OCI-M1 (cell line): ENCODE results near the gene NFE2L2.
"Not testable (repeated sequence)": the region's sequence is repeated elsewhere in the genome, so short reads cannot be mapped to it uniquely, and the experiment has no call there.

Experiments
- DNase-seq: peaks from one replicate; lab custom pipeline; 2025; lab: John Stamatoyannopoulos, UW

NFE2L2 gene

DNA sequence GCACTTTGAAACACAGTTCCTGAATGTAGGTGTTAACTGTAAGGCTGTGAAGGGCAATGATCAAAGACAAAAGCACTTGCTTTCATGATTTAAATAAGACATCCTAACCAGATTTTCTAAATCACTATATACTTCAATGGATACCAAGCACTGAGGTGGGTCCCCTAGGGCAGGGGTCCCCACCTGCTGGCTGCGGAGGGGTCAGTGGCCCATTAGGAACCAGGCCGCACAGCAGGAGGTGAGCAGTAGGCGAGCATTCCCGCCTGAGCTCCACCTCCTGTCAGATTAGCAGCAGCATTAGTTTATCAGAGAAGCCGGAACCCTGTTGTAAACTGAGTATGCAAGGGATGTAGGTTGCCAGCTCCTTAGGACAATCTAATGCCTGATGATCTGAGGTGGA is 7.1 kb downstream of the NFE2L2 start:
- DNase-seq: no peak

DNA sequence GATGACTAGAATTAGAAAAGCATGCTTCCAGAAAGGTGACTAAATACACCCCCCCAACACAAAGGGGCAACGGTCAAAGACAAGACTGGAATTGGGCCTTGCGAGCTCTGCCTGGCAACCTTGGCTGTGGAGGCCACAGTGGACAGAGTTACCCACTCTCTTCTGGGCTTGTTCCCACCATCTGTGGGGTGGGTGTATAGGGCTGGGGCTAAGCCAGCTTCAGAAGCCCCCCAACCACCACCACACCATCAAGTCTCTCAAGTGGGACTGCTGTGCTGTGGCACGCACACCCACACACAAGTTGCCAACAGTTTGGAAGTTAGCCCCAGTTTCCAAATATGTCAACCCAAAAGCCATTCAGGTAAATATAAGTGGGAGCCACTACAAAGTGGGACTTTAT is 7.8 kb downstream of the NFE2L2 start:
- DNase-seq: no peak

DNA sequence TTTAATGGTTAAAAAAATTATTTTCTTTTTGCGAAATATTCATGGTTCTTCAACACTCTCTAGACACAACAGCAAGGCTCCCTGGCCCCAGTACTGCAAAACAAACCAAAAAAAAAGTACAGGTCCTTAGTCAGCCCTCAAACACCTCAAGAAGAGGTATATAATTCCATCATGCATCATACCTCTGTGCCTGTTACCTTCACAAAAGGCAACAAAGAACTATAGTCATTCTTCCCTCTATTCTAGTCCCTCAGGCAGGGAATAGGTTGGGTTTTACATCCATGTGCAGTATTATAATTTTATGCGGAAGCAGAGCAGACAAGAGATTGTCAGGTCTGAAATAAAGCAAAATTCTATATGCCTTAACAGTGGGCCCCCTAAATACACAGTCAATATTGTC is 8.5 kb downstream of the NFE2L2 start:
- no peak for DNase-seq

- no peak for DNase-seq
These were observed 9.3 kb downstream of the NFE2L2 start for GRCh38 chr2:177255227-177255601.

DNA sequence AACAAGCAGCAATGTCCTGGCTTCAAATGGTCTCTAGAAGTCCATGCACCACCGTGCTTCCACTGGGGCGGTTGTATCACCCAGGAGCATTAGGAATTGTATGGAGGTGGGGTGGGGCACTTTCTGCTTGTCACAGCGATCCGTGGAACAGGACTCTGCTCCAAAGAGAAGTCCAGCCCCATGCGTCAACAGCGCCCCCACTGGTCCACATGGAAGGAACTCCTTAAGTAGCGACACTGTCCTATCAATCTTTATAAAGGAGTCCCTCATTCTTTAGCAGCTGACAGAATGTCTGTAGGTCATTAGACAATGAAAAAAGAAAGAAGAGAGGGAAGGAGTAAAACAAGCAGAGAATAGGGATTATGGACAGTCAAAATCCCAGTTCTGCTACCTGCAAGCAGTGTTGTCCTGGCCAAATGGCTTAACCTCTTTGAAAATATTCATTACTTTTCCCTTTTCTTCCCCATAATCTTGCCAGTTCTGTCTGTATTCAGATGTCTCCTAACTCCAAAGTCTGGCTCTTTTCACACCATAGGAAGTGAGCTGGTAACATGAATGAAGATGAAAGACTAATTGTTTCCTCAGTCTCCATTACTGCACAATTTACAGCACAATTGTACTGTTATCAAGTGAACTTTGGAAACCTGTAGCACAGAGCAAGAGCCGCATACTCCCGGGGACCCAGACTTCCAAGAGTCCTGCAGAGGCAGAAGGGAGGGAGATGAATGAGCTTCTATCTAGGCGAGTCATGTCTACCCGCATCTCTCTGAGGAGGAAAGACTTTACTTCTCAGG is 9.9 kb downstream of the NFE2L2 start:
- DNase-seq: peak; percentile 60

DNA sequence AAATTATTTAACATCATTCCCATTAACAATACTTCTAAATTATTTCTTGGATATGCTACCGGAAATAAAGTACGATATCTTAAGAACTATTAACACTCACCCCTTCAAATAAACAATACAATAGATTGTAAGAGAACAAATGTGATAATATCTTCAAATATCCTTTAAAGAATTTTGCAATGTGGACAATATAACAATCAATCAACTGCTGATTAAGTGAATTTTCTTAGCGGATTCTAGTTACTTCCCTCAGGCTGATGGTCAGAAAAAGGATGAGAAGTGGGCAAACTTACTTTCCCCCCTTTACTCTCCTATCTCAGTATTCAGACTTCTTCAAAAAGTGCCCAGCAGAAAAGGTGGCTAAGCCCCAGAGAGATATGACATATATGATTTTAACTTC is 10.8 kb downstream of the NFE2L2 start:
- DNase-seq: no peak

GRCh38 chr2:177252808-177253531 is 11.6 kb downstream of the NFE2L2 start:
- peak; percentile 56 for DNase-seq

DNA sequence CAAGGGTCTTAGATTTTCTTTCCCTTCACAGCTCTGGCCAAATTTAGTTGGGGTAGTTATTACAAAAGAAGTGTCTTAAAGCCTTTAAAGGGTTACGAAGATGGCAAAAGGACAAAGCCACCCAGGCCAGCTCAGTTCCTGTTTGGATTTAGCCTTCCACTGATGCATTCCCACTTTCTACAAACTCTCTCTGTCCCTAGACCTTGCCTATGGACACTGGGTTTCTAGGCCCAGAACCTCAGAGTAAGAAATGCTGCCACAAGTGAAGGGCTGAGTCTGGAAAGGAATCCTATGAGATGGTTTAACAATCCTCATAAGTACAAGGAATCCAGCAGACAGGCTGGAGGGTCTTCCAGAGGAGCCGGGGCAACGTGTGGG is 13.4 kb downstream of the NFE2L2 start:
- no peak for DNase-seq

GRCh38 chr2:177250461-177250860 is 14.1 kb downstream of the NFE2L2 start:
- DNase-seq: no peak

DNA sequence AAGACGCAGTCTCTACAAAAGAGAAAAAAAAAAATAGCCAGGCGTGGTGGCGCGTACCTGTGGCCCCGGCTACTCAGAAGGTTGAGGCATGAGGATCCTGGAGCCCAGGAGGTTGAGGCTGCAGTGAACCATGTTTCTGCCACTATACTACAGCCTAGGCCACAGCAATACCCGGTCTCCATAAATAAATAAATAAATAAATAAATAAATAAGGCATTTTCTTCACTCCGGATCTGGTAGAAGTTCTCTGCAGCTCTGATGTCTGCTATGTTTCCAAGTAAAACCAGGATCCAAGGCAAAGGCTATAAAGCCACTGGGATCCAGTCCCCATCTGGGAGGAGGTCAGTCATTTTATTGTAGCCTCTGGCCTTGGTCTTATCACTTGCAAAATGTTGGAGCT is 15.5 kb downstream of the NFE2L2 start:
- no peak for DNase-seq

DNA sequence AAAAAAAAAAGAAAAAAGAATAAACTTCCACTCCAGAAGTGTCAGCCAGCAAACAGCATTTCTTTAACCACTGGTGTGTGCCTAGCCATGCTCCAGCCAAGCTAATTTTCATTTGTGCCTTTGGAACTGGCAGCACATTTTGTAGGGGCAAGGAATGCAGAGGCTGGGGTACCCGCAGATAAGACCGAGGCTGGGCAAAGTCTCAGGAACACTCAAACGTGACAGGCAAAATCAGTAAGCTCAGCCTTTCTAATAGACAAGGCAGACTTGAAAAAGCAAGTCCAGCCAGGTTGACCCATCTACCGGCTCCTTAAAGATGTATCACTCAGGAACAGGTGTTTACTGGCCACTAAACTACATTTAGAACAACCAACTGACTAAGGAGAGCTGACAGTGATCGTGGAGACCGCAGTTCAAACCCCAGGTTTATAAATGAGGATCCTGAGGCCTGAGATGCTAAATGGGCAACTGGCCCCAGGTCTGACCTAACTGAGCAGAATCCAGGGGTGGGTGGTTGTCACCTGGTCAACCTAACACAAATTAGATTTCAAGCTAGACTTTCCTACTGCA is 16.7 kb downstream of the NFE2L2 start:
- no peak for DNase-seq

- not testable (repeated sequence) for DNase-seq
These were observed 17.9 kb downstream of the NFE2L2 start for GRCh38 chr2:177246523-177247030.

DNA sequence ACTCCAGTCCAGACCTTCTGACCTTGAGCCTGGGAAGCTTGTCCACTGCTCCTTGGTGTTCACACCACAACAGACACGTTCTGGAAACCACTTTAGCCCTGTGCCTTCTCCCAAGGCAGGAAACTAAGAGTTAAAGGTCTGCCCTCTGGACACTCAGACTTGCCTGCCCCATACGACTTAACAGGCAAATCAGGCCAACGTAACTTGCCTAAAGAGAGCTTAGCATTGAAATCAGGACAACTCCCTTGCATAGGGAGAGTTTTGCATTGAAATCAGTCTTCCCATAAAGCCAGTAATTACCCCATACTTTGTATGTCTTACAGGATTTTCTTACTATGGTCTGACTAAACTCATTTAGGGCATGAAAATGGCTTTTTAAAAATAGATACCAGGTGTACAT is 18.5 kb downstream of the NFE2L2 start:
- no peak for DNase-seq

GRCh38 chr2:177245010-177245422 is 19.5 kb downstream of the NFE2L2 start:
- DNase-seq: peak; percentile 53

DNA sequence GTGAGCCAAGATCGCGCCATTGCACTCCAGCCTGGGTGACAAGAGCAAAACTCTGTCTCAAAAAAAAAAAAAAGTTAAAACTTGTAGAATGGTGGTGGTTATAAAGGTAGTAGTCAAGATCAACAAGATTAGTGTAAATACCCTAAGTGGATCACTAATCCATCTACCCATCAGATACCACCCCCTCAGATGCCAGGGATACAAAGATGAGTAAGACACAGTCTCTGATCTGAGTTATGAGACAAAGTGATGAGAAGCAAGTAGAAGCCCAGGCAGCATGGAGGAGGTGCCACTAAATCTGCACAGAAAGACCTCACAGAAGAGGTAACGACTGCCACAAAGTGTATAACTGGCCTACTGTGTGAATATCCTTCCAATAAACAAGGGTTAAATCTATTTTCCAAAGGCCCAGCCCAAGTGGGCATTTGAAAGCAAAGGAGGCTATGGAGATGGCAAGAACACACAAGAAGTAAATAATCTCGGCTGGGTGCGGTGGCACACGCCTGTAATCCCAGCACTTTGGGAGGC is 20.2 kb downstream of the NFE2L2 start:
- DNase-seq: no peak

DNA sequence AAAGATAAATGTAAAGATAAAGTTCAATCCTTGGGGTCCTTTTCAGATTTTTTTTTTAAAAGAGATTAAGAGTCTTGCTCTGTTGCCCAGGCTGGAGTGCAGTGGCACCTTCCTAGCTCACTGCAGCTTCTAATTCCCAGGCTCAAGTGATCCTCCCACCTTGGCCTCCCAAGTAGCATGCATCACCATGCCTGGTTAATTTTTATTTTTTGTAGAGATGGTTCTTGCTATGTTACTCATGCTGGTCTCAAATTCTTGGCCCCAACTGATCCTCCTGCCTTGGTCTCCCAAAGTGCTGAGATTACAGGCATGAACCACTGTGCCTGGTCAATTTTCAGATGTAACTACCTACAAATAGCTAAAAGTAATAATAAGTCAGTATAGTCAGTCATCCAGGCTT is 21.1 kb downstream of the NFE2L2 start:
- DNase-seq: no peak

DNA sequence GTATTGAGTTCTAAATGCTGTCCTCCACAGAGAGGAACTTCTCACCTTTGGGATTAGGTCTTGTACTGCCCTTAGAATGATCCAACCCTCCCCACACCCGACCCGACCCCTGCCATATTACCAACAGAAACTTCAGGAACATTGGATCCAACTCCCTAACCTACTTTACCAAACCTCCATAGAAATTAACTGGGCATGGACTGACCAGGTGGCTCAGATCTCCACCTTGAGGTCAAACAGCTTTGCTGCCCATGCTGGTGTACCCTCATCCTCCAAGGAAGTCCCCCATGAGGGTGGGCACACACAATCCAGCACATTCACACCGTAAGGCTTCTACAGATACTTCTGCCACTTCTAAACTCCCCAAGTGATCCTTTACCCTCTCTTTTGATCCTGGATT is 21.5 kb downstream of the NFE2L2 start:
- DNase-seq: no peak

DNA sequence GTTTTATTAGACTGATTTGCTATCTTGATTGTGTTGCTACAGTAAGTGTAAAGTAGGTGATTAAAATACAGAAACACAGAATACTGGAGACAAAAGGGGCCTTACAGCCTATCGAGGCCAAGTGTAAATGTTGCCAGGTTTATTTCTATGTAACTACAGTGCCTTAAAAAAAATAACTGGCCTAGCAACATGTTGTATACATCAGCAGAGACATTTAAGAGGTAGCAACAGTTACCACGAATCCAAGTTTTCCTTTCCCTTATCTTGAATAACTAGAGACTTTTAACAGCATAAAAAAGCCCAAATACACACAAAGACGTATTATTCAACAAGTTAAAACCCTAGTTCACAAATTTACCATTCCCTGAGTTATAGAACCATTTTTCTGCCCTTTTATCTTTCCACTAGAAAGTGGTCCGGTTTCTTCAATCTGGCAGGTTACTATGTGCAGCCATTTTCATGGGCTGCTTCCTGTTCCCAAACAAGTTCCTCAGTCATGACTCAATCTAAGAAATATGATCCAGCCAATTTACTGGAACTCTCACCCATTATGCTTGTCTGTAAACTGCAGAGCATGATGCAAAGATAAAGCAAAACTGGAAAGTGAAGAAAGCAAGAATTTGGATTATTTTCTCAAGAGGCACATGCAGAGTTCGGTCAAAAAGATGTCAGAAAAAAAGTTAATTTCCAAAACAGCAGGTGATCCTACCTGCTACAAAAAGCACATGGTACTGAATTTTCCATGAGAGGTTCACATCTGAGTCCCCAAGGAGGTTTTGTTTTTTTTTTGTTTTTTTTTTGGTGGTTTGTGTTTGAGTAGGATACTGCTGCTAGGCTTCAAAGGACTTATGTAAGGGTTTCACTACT is 22.2 kb downstream of the NFE2L2 start:
- peak; percentile 81 for DNase-seq

- DNase-seq: no peak
These were observed 22.8 kb downstream of the NFE2L2 start for GRCh38 chr2:177241711-177242120.

DNA sequence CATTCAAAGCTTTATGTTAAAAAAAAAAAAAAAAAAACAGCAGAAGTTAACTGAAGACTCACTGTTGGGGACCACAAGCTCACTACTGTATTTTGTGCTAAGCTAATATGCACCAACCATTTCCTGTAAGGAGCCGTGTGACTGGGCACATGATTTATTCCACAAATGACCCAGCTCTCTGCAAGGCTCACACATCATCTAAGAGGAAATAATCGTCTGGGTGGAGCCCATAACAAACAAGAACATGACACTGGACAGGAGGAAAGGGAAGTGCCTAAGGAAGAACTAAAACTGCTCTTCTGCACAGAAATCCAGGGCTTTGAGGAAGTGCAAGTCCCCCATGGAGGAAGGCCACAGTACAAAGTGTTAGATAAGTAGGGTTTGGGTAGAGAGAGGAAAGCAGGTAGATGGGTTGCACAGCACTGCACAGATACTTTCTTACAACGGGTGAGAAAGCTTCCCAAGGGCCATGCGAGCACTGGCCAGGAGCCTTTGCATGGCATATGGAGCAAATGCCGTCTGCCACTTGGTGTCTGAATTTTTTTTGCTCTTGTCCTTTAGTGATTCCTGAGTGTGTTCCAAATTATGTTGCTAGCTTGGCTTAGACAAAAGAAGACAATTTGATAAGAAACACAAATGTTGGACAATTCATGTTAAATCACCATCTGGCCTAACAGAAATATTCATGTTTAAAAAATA is 24.4 kb downstream of the NFE2L2 start:
- peak; percentile 81 for DNase-seq

- no peak for DNase-seq
These were observed 25.5 kb downstream of the NFE2L2 start for GRCh38 chr2:177239053-177239452.
